Peyer's patch (tissue), 4 donors: ENCODE results near the gene BNIP3.

Experiments
- POLR2A ChIP-seq, 2 donors: fragments of 450-650 bp; IDR thresholded peaks; one replicate each; pipeline ENCODE4 v1.5.1; 2017; ENCODE audit warnings: antibody characterized with exemption in 2 of 2, mild to moderate bottlenecking in 2 of 2, moderate library complexity in 2 of 2
- TF ChIP-seq, protein P1 (sequence below), 6 experiments: fragments of 450-650 bp in 4 of 6; fragments of 200-600 bp in 2 of 6; sonication (generic) in 1 of 6; IDR thresholded peaks; one replicate each; pipeline ENCODE4 v1.5.1; 2017 to 2019; ENCODE audit warnings: antibody characterized with exemption in 6 of 6, mild to moderate bottlenecking in 3 of 6, moderate library complexity in 1 of 6

DNA sequence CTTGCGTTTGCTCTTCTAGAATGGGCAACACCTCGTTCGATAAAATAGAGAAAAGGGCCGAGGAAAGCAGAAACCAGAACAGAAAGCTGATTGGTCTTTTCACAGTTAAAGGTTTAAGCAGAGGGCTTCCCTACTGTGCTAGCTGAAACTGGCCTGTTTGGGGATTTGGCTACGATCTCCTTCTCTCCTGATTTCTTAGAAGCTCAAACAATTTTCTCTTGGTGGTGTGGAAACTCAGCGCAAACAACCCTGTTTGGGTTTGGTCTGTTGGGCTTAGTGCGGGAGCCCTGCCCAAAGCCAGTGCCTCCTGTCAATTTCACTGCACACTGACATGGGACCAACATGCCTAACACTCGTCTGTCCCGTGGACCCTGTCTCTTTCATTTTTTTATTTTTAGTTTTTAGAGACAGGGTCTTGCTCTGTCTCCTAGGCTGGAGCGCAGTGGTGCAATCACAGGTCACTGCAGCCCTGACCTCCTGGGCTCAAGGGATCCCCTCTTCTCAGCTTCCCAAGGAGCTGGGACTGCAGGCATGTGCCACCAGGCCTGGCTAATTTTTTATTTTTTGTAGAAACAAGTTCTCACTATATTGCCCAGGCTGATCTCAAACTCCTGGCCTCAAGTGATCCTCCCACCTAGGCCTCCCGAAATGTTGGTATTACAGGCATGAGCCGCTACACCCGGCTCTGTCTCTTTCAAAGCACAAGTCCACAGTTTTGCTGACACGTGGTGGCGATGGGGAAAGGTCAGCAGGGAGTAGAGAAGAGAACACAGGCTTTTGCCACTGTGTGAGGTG lies 16.5 kb upstream of the BNIP3 start:
- TF ChIP-seq, protein P1, sequence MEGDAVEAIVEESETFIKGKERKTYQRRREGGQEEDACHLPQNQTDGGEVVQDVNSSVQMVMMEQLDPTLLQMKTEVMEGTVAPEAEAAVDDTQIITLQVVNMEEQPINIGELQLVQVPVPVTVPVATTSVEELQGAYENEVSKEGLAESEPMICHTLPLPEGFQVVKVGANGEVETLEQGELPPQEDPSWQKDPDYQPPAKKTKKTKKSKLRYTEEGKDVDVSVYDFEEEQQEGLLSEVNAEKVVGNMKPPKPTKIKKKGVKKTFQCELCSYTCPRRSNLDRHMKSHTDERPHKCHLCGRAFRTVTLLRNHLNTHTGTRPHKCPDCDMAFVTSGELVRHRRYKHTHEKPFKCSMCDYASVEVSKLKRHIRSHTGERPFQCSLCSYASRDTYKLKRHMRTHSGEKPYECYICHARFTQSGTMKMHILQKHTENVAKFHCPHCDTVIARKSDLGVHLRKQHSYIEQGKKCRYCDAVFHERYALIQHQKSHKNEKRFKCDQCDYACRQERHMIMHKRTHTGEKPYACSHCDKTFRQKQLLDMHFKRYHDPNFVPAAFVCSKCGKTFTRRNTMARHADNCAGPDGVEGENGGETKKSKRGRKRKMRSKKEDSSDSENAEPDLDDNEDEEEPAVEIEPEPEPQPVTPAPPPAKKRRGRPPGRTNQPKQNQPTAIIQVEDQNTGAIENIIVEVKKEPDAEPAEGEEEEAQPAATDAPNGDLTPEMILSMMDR (IDR thresholded peaks at IDR 0.05), result no peak
- no peak for TF ChIP-seq POLR2A (IDR thresholded peaks at IDR 0.05)
